HG02759 (cell line): ENCODE data around the gene CACNG4.
"Not testable (repeated sequence)": the region's sequence is repeated elsewhere in the genome, so short reads cannot be mapped to it uniquely, and the experiment has no call there.

Source experiments
- ATAC-seq: cut with Tn5 transposase; IDR thresholded peaks from one replicate; pipeline ENCODE4 v1.9.1; 2021; ENCODE audit warnings: mild to moderate bottlenecking, moderate library complexity; ENCODE audit not compliant: unreplicated experiment

The CACNG4 gene

DNA sequence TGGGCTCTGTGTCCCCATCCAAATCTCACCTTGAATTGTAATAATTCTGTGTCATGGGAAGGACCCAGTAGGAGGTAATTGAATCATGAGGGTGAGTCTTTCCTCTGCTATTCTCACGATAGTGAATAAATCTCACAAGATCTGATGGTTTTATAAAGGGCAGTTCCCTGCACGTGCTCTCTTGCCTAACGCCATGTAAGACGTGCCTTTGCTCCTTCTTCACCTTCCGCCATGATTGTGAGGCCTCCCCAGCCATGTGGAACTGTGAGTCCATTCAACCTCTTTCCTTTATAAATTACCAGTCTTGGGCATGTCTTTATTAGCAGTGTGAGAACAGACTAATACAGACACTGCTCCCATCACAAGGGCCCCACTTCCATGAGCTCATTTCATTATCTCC, 76.6 kb downstream of the CACNG4 start:
- ATAC-seq = not testable (repeated sequence)

DNA sequence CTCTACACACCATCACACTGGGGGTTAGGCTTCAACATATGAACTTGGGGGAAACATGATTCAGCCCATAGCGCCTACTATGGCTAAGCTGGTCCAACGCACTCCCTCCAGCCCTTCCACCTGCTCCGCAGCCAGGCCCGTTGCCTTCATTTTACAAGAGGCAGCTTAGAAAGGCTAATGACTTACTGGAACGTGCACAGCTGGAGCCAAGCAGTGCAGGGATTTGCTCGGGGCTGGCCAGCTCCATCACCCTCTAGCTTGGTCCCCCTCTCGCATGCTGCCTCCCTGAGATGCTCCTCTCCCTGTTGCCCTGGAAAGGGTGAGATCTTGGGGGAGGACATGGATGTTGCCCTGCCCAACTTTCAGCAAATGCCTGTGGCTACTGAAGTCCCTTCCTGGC, 77.0 kb downstream of the CACNG4 start:
- no peak for ATAC-seq

- ATAC-seq = no peak
Measured at GRCh38 chr17:67041941-67042899, 77.7 kb downstream of the CACNG4 start.

- no peak for ATAC-seq
Measured at GRCh38 chr17:67043283-67043682, 78.8 kb downstream of the CACNG4 start.

DNA sequence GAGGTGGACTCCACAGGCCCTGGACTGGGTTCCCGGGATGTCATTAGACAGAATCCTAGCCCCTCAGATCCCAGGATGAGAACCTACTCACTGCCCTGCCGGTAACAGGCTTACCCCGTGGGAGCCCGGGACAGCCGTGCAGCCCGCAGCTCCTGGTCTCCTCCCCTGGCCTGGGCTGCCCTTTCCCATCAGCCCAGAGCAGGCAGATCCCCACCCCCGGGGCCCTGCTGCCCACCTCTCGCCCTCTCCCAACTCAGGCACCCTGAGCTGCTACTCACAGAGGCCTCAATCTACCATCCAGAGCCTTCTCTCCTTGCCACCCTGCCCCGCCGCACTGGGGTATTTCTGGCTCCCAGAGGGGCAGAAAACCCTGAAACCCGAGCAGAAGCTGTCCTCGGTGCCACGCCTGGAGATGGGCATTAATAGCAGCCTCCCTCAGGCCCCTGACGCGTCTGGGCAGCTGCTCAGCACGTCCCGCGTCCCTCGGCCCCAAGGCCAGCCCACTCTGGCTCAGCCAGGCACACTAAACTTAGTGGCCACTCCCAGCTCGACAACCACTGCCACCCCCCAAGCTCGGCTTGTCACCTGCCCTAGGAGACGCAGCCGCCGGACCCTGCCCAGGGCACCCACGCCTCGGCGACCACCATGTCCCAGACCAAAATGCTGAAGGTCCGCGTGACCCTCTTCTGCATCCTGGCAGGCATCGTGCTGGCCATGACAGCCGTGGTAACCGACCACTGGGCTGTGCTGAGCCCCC, 79.7 kb downstream of the CACNG4 start, which contains the start of gene CACNG1:
CACNG1 (plus strand) TSS at position 539 of the 757 bp plus-strand sequence; CDS start at position 646, 107 bp downstream.
- no peak for ATAC-seq

GRCh38 chr17:67044940-67045339, 80.4 kb downstream of the CACNG4 start:
- no peak for ATAC-seq

DNA sequence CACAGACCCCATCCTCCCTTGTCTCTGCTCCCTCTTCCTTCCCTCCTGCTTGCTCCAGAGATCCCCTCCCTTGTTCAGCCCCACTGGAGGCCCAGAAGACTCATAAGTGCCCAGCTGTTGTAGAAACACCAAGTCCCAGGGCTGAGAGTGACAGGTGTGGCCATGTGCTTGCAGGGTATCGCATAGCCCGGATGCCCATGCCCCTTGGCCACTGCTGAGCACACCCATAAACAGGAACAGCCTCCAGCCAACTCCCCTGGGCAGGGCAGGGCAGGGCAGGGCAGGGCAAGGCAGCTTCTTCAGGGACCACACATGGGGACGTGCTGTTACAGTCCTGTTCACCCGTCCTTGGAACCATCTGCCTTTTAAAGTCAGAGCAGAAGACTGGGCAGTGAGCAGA, 81.9 kb downstream of the CACNG4 start:
- no peak for ATAC-seq

DNA sequence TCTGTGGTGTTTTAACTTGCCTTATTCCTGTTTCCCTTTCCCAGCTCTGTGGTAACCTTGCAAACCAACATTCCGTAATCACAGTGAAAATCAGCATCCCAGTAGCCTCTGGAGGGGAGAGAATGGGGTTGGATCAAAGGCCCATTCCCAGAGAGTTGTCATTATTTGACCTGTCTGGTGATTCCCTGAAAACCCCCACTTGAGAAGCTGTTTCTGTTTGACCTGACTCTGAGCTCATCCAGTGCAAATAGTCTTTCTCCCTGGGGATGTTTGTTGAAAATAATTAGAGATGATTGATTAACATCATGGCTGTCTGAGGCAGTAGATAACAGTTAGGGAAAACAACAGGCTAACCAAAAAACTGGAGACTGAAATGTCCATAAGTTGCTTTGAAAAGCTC, 82.9 kb downstream of the CACNG4 start:
- ATAC-seq = no peak

GRCh38 chr17:67049025-67049739, 84.7 kb downstream of the CACNG4 start:
- ATAC-seq = no peak

- ATAC-seq = no peak
Measured at GRCh38 chr17:67050066-67050465, 85.6 kb downstream of the CACNG4 start.

GRCh38 chr17:67050471-67051154, 86.1 kb downstream of the CACNG4 start:
- ATAC-seq = no peak

DNA sequence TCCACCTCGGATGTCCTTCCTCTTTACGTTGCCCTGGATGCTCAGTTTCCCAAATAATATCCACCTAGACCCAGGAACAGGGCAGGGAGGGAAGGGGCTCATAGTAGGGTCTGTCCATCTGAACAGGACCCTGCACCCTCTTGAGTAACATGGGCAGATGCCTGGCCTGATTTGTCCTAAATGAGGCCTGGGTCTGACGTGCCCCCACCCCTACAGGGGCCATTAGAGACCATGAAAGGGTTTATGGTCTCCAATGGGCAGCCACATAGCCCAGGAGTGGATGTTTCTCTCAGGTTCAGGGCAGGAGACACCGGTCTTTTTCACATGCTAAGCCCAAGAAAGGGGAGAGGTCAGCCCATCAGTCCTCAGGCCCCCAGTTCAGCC, 86.6 kb downstream of the CACNG4 start:
- no peak for ATAC-seq

DNA sequence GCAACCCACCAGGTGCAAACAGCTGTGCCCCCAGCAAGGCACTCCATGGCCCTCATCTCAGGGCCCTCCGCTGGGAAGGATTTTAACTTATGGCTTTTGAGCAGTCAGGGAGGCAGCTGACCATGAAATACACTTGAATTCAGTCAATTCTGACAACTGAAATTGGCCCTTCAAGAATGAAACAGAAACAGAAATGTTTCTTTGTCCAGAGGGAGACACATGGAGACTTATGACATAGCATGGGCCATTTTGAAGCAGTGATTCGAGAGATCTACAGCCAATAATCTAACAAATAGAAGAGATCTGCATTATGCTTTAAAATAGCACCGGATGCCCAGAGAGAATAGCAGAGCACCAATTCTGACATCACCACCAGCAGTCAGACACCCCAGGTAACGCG, 87.3 kb downstream of the CACNG4 start:
- no peak for ATAC-seq

DNA sequence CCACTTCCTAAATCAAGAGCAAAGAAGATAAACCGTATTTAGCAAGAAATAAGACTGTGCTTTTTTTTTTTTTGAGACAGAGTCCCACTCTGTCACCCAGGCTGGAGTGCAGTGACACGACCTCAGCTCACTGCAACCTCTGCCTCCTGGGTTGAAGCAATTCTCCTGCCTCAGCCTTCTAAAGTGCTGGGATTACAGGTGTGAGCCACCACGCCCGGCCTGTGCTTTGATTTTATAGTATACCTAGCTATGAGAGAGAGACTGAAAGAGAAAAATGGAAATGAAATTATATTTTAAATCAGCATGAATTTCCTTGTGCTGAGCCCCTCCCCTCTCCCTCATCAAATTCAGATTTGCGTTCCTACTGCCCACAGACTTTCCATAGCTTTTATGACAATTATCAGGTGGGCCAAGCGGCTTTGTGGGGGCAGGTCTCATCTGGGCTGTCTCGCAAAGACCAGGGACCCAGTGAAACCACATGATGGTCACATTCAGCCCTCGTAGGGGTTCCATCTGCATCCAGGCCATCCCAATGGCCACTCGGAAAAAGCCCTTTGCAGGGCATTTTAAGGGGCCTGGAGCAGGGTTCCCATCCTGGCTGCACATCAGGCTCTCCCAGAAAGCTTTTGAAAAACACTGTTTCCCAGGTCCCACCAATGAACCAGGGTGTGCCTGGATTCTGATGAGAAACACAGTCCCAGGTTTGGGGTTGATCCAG, 88.4 kb downstream of the CACNG4 start:
- ATAC-seq = no peak

DNA sequence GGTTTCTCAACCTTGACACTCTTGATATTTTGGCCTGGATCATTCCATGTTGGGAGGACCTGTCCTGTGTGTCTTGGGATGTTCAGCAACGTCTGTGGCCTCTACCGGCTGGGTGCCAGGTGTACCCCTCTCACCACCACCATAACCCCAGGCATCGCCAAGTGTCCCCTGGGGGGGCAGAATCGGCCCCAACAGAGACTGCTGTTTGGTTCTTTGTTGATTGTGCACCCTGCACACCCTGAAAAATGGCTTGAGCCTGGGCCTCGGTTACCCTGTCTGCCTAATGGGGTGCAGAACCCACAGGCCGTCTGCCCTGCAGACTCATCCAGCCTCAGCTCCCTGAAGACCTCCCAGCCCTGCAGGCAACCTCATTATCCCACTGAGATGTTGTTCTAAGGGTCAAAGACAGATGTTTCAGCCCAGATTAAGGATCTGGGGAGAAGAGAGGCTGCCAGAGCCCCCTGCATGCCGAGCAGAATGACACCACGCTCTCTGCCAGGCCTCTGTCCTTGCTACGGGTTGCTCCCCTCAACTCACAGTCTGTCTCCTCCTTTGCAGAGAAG, 89.0 kb downstream of the CACNG4 start:
- no peak for ATAC-seq

- ATAC-seq = no peak
Measured at GRCh38 chr17:67054011-67054591, 89.6 kb downstream of the CACNG4 start.

DNA sequence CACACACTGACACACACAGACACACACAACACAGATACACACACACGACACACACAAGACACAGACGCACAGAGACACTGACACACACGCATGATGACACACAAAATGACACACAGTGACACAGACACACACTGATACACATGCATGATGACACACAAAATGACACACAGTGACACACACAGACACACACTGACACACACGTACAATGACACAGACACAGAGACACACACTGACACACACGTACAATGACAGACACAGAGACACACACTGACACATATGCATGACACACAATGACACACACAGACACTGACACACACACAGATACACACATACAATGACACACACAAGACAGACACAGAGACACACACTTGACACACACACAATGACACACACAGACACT, 90.1 kb downstream of the CACNG4 start:
- no peak for ATAC-seq

GRCh38 chr17:67055041-67055443, 90.5 kb downstream of the CACNG4 start:
- no peak for ATAC-seq
